OCI-LY3 (cell line): ENCODE data around the gene SRP68.

ENCODE experiments used
- H2AFZ ChIP-seq: fragments of 200-600, 300-600 bp; shearing (Covaris generic); 2 replicates; pipeline ENCODE4 v1.6.0; 2014; ENCODE audit warnings: antibody characterized with exemption, low read depth, low read length
- H3K27ac ChIP-seq: fragments of 200-600, 300-600 bp; sonication (generic); 2 replicates; pipeline ENCODE4 v1.5.1; 2014; ENCODE audit warnings: mild to moderate bottlenecking, low read length, moderate library complexity, mixed read lengths
- H3K27me3 ChIP-seq: fragments of 200-600, 300-600 bp; sonication (generic); 2 replicates; pipeline ENCODE4 v1.6.1; 2014; ENCODE audit warnings: low read depth, low read length, mixed read lengths
- H3K36me3 ChIP-seq: fragments of 200-600, 300-600 bp; sonication (generic); replicated peaks from 2 replicates; pipeline ENCODE3; 2014; ENCODE audit warnings: low read depth, low read length, mixed read lengths
- H3K4me1 ChIP-seq: fragments of 300-600, 200-600 bp; sonication (generic); 2 replicates; pipeline ENCODE4 v1.6.1; 2014; ENCODE audit warnings: low read length, mixed read lengths
- H3K4me2 ChIP-seq: fragments of 200-600, 300-600 bp; sonication (generic); 2 replicates; pipeline ENCODE4 v1.6.1; 2014; ENCODE audit warnings: low read length, mixed read lengths
- H3K4me3 ChIP-seq: fragments of 300-600, 200-600 bp; sonication (generic); 2 replicates; pipeline ENCODE4 v1.5.1; 2014; ENCODE audit warnings: antibody characterized with exemption, mild to moderate bottlenecking, low read length, moderate library complexity
- H3K79me2 ChIP-seq: fragments of 300-600, 200-600 bp; shearing (Covaris generic); 2 replicates; pipeline ENCODE4 v1.6.1; 2014; ENCODE audit warnings: mild to moderate bottlenecking, low read length, mixed read lengths
- H3K9ac ChIP-seq: fragments of 300-600, 200-600 bp; shearing (Covaris generic); 2 replicates; pipeline ENCODE4 v1.6.0; 2014; ENCODE audit warnings: mild to moderate bottlenecking, low read length, moderate library complexity
- H3K9me3 ChIP-seq: fragments of 200-600, 300-600 bp; shearing (Covaris generic); 2 replicates; pipeline ENCODE4 v1.6.1; 2014; ENCODE audit warnings: low read length, mixed read lengths; ENCODE audit not compliant: insufficient read depth
- H4K20me1 ChIP-seq: fragments of 200-600, 300-600 bp; sonication (generic); 2 replicates; pipeline ENCODE4 v1.6.1; 2016; ENCODE audit warnings: low read length, mixed read lengths; ENCODE audit not compliant: insufficient read depth
- EZH2phosphoT487 ChIP-seq: fragments of 200-600 bp; shearing (Covaris generic); IDR thresholded peaks from 2 replicates; pipeline ENCODE4 v1.6.1; 2018; ENCODE audit warnings: antibody characterized with exemption, mixed run types, low read depth
- TF ChIP-seq, protein P1 (sequence below): fragments of 200-600, 300-600 bp; sonication (generic); IDR thresholded peaks from 2 replicates; pipeline ENCODE4 v1.5.1; 2014; ENCODE audit warnings: antibody characterized with exemption, low read length, low read depth

SRP68 gene

DNA sequence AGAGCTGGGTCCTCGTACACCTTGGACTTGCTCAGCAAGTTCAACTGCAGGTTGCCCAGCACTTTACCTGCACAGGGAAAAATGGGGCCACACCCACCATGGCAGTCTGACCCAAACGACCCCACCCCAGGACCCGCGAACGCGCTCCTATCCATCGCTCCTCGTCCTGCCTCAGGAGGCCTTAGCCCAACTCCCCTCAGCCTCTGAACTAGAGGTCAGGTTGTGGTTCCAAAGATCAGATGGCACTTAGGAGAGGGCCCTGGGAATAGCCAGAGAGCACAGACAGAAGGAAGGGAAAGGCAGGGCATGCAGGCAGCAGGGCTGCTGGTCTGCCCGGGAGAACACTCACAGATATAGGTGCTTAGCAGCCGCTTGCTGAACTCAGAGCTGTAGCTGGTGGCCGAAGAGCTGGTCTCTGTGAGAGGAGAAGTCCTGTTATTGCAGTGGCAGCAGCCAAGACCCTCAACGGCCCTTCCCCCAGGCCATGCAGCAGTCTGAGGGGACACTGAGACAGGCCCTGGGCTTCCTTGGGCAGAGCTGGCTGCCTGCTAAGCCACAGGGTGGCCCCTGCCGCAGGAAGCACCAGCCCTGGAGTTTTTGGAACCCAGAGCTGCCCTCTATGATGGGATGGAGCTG lies 13.5 kb upstream of the SRP68 start:
- H3K9ac ChIP-seq = no peak overlapping the region

DNA sequence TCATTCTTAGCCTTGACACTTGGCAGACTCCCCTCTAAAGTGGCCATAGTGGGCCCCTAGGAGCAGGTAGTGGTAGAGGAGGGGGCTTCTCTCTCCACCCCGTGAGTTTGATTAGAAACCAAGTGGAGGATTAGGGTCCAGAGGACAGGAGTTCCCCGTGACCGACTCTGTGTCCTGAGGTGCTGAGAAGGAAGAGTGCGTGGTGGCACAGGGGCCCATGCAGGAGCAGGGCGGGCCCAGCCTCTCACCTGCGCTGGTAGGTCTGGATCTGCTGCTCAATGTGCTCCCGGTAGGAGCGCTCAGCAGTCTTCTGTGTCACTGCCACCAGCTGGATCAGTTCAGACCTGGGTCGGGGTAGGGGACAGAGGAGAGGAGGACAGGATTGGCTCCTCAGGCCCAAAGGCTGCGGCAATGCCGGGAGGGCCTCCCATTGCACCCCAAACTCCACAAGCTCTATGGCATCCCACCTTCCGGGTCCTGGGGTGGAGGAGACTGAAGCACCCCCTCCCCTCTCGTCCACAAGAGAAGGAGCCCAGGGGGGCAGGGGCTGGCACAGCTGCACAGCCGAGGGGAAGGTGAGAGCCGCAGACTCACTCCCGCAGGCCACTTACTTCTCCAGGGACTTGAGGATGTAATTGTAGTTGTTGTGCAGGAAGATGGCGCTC lies 12.9 kb upstream of the SRP68 start:
- Histone ChIP-seq H3K36me3 (peaks cover 17% of the 10 kb centered on the region), H3K9me3 (no peaks in the 10 kb centered on the region), H3K27ac (no peak overlapping the region), H3K79me2 (no peaks in the 10 kb centered on the region), H3K4me3 (no peak overlapping the region), H3K9ac (no peak overlapping the region), H3K4me2 (no peak overlapping the region), H3K4me1 (no peaks in the 10 kb centered on the region), H2AFZ (no peak overlapping the region), H4K20me1 (no peaks in the 10 kb centered on the region), H3K27me3 (no peaks in the 10 kb centered on the region)
- TF ChIP-seq EZH2phosphoT487 = no peak
- TF ChIP-seq, protein P1, sequence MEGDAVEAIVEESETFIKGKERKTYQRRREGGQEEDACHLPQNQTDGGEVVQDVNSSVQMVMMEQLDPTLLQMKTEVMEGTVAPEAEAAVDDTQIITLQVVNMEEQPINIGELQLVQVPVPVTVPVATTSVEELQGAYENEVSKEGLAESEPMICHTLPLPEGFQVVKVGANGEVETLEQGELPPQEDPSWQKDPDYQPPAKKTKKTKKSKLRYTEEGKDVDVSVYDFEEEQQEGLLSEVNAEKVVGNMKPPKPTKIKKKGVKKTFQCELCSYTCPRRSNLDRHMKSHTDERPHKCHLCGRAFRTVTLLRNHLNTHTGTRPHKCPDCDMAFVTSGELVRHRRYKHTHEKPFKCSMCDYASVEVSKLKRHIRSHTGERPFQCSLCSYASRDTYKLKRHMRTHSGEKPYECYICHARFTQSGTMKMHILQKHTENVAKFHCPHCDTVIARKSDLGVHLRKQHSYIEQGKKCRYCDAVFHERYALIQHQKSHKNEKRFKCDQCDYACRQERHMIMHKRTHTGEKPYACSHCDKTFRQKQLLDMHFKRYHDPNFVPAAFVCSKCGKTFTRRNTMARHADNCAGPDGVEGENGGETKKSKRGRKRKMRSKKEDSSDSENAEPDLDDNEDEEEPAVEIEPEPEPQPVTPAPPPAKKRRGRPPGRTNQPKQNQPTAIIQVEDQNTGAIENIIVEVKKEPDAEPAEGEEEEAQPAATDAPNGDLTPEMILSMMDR = no peak

More for the DNA sequence above, 13.5 kb upstream of the SRP68 start:
- H3K27me3 ChIP-seq = no peaks in the 10 kb centered on the region
- no peak for TF ChIP-seq EZH2phosphoT487
- TF ChIP-seq, protein P1 = no peak
- no peak overlapping the region for H3K4me3 ChIP-seq
- no peaks in the 10 kb centered on the region for H3K4me1 ChIP-seq
- H4K20me1 ChIP-seq = no peaks in the 10 kb centered on the region
- no peaks in the 10 kb centered on the region for H3K79me2 ChIP-seq
- no peak overlapping the region for H2AFZ ChIP-seq
- no peaks in the 10 kb centered on the region for H3K9me3 ChIP-seq
- peaks cover 17% of the 10 kb centered on the region for H3K36me3 ChIP-seq
- H3K4me2 ChIP-seq = no peak overlapping the region
- H3K27ac ChIP-seq = no peak overlapping the region

DNA sequence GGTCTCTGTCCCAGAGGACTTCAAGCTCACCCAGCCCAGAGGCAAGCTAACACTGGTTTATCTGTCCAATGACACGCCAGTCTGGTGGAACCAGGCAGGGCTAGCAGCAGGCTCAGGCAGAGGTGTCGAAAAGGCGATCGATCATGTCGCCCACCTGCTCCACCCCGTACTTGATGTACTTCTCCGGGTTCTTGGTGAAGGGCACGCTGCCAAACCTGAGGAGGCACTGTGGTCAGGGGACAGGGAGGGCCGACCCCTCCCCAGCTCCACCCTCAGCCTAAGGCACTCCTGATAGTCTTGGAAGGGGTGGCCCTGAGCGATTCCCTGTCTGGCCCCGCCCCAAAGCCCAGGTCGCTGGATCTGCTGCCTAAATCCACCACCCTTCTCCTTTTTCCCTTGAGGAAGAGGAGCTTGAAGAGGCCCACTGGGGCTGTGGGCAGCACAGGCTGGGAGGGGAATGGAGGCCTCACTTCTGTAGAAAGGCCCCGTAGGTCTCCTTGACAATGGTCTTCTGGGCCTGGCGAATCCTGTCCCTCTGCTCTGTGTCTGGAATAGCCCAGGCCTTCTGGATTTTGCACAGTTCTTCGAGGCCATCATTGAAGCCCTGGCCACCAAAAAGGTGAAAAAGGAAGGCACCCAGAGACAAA lies 11.3 kb upstream of the SRP68 start:
- Histone ChIP-seq H3K4me2 (no peak overlapping the region), H3K4me1 (no peaks in the 10 kb centered on the region), H3K9ac (no peak overlapping the region), H3K27me3 (peaks cover 8% of the 10 kb centered on the region), H3K9me3 (no peaks in the 10 kb centered on the region), H3K4me3 (no peak overlapping the region), H4K20me1 (no peaks in the 10 kb centered on the region), H3K27ac (no peak overlapping the region), H3K79me2 (no peaks in the 10 kb centered on the region), H2AFZ (no peak overlapping the region), H3K36me3 (peaks cover 10% of the 10 kb centered on the region)
- TF ChIP-seq, protein P1 = no peak
- no peak for TF ChIP-seq EZH2phosphoT487
